Psoas muscle (tissue), 8 donors: ENCODE results near the gene DAB1. TPM values are rescaled to one million over a fixed set of nuclear protein-coding genes. Genes with fewer than 3 reads are reported as not detected.

Experiments
- ATAC-seq, 4 donors: fragments of 200-7000 bp; cut with Tn5 transposase; one replicate each; pipeline ENCODE4 v1.9.1; 2020; ENCODE audit warnings: moderate library complexity in 3 of 4, mild to moderate bottlenecking in 2 of 4
- DNase-seq, 2 donors: peaks; one replicate each; pipeline ENCODE4 v3.0.0-alpha.2; 2020
- H3K27ac ChIP-seq: fragments of 200-600 bp; one replicate; pipeline ENCODE4 v1.8.0; 2022
- H3K27me3 ChIP-seq, 3 donors: fragments of 200-600 bp in 1 of 3; one replicate each; pipeline versions ENCODE4 v1.6.1 to v1.8.0; 2013 to 2022; ENCODE audit warnings: low read length in 2 of 3, mild to moderate bottlenecking in 2 of 3, moderate library complexity in 1 of 3; ENCODE audit not compliant: insufficient read depth in 3 of 3
- H3K36me3 ChIP-seq, 2 donors: fragments of 200-600 bp in 1 of 2; one replicate each; pipeline versions ENCODE4 v1.6.1 to v1.8.0; 2013 to 2022; ENCODE audit warnings: low read depth in 1 of 2, mild to moderate bottlenecking in 1 of 2, moderate library complexity in 1 of 2; ENCODE audit not compliant: insufficient read depth in 1 of 2
- H3K4me1 ChIP-seq: fragments of 200-600 bp; one replicate; pipeline ENCODE4 v1.8.0; 2022
- H3K4me3 ChIP-seq: fragments of 200-600 bp; one replicate; pipeline ENCODE4 v1.8.0; 2022; ENCODE audit warnings: mild to moderate bottlenecking
- H3K9me3 ChIP-seq: fragments of 200-600 bp; one replicate; pipeline ENCODE4 v1.8.0; 2022
- WGBS, 3 donors: extraction: QIAGEN DNeasy Blood & Tissue Kit; methylation state at CpG; one replicate each; pipeline versions ENCODE4 v1.1.6 to v1.1.7; 2013; 5-methylcytosine and 5-hydroxymethylcytosine counted together
- intact Hi-C, 2 donors: fragments of 100-400 bp; cut with DNase I; formaldehyde crosslinking; loops; one replicate each; pipeline versions ENCODE4 v1.11.0 to v1.14.2; 2022
- polyA plus RNA-seq, 3 donors: library from polyadenylated mRNA; stranded (reverse); fragments of 200-250 nt; gene quantifications; one replicate each; pipeline ENCODE4 v1.2.3, GENCODE V29; 2013
- total RNA-seq, 4 donors: library from RNA; stranded (reverse); fragmentation: NEBNext Ultra II Directional in 2 of 4; extraction: Animal tissue kit (Norgen Biotek cat#: 25700) in 2 of 4; gene quantifications; one replicate each; pipeline versions ENCODE4 v1.2.1 to v1.2.4, GENCODE V29; 2021 to 2023
- TF ChIP-seq, protein P1 (sequence below): fragments of 200-600 bp; IDR thresholded peaks from one replicate; pipeline ENCODE4 v1.8.0; 2022; ENCODE audit warnings: antibody characterized with exemption
- donor health status: healthy with polysubstance abuse.
- donor health status: DM: no; HTN: no; CAD: no; lungs with moderate emphysema.
- donor health status: Bipolar disorder and iron deficiency.
- donor health status: healthy.
- donor health status: DM: yes; HTN: yes; CAD: no.
- donor health status: DM: no; HTN: no; CAD: no.
- donor health status: DM: no; HTN: no; CAD: no.
- donor health status: DM: yes; HTN: yes; CAD: no.

DAB1 gene
- total and polyA plus RNA-seq, 7 donors: 0.04 to 0.28 (median 0.09) TPM; not detected in 1

DNA sequence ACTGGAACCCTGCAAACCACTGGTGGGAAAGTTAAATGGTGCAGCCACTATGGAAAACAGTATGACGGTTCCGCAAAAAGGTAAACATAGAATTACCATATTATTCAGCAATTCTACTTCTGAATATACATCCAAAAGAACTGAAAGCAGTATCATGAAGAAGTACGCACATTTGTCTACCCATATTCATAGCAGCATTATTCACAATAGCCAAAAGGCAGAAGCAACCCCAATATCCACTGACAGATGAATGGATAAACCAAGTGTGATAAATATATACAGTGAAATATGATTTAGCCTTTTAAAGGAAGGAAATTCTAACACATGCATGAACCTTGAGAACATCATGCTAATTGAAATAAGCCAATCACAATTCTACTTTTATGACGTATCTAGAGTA, 39.6 kb downstream of the DAB1 start:
- Histone ChIP-seq H3K27me3 (no peaks in the 10 kb centered on the region), H3K4me1 (no peaks in the 10 kb centered on the region), H3K4me3 (no peak overlapping the region), H3K9me3 (no peaks in the 10 kb centered on the region), H3K27ac (no peak overlapping the region), H3K36me3 (no peaks in the 10 kb centered on the region)
- DNase-seq (no peak), ATAC-seq (no peak)
- WGBS, 3 donors: 78 to 92% (median 91%) methylated on average over 4 of the region's 4 CpGs
- TF ChIP-seq, protein P1, sequence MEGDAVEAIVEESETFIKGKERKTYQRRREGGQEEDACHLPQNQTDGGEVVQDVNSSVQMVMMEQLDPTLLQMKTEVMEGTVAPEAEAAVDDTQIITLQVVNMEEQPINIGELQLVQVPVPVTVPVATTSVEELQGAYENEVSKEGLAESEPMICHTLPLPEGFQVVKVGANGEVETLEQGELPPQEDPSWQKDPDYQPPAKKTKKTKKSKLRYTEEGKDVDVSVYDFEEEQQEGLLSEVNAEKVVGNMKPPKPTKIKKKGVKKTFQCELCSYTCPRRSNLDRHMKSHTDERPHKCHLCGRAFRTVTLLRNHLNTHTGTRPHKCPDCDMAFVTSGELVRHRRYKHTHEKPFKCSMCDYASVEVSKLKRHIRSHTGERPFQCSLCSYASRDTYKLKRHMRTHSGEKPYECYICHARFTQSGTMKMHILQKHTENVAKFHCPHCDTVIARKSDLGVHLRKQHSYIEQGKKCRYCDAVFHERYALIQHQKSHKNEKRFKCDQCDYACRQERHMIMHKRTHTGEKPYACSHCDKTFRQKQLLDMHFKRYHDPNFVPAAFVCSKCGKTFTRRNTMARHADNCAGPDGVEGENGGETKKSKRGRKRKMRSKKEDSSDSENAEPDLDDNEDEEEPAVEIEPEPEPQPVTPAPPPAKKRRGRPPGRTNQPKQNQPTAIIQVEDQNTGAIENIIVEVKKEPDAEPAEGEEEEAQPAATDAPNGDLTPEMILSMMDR: no peak
- intact Hi-C loops: no loop called here

DNA sequence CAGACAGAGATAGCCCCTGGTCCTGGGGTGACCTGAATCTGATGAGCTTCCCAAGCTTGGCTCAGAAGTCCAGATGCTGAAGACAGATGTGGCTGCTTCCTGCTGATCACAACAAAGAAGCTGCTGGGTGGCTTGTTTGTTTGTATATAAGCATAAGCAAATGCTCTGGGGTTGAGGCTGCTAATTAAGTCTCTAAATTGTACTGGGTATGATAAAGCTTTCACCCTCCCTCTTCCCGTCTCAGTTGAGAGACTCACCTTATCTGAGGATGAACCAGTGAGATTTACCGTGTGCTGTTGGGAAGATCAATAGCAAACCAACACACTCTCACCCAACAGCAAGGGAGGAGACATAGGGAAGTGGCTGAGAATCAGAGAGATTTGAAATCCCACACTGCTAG, 42.0 kb downstream of the DAB1 start:
- ATAC-seq: no peak
- TF ChIP-seq, protein P1: no peak

DNA sequence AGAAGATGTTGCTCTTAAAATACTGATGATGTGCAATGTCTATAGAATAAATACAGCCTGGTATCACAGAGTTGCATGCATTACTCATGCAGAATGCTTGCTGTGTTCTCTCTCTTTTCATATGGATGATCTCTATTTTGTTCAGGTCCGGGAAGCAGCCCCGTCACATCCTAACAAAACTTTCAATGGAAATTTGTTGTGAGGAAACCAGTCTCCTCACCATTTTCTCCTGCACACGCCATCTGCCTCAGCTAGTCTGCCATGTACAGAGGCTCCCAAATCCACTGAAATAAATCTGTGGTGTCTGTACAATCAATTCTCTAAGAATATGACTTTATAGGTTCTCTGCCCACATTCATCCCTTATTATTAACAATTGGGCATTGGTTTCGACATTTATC, 42.4 kb downstream of the DAB1 start:
- intact Hi-C loops: no loop called here
- no peaks in the 10 kb centered on the region for H3K4me1 ChIP-seq
- H3K9me3 ChIP-seq: no peaks in the 10 kb centered on the region
- ATAC-seq (no peak), DNase-seq (no peak)
- no peak overlapping the region for H3K4me3 ChIP-seq
- 91 to 94% (median 93%) methylated on average over 4 of the region's 4 CpGs for WGBS, 3 donors
- H3K27ac ChIP-seq: no peak overlapping the region
- TF ChIP-seq, protein P1: no peak
- no peaks in the 10 kb centered on the region for H3K27me3 ChIP-seq
- no peaks in the 10 kb centered on the region for H3K36me3 ChIP-seq

More for the DNA sequence above, 42.0 kb downstream of the DAB1 start:
- H3K4me3 ChIP-seq: no peak overlapping the region
- H3K27me3 ChIP-seq: no peaks in the 10 kb centered on the region
- 46 to 76% (median 49%) methylated on average over 2 of the region's 2 CpGs for WGBS, 3 donors
- intact Hi-C loops: no loop called here
- no peaks in the 10 kb centered on the region for H3K36me3 ChIP-seq
- no peak for DNase-seq
- H3K4me1 ChIP-seq: no peaks in the 10 kb centered on the region
- no peaks in the 10 kb centered on the region for H3K9me3 ChIP-seq
- H3K27ac ChIP-seq: no peak overlapping the region

DNA sequence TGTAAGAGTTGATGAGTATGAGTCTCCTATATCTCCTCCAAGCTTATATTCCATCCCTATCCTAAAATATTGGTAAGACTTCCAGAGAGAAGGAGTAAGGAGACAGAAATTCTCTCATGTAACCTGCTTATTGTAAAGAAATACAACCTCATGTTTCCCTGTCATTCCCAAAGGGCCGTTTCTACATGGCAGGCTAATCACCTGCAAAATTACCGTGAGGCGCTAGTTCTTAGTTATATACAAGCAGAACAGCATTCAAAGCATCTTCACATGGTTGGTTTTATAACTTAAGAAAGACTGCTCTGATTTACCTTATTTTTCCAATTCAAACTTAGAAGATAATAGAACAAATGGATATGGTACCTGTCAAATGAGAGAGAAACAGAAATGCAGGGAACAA, 42.9 kb downstream of the DAB1 start:
- no peaks in the 10 kb centered on the region for H3K9me3 ChIP-seq
- TF ChIP-seq, protein P1: no peak
- intact Hi-C loops: no loop called here
- H3K27ac ChIP-seq: no peak overlapping the region
- no peak for ATAC-seq
- WGBS, 3 donors: 84 to 88% (median 88%) methylated on average over 3 of the region's 3 CpGs
- H3K4me1 ChIP-seq: no peaks in the 10 kb centered on the region
- H3K4me3 ChIP-seq: no peak overlapping the region
- H3K36me3 ChIP-seq: no peaks in the 10 kb centered on the region
- no peak for DNase-seq
- no peaks in the 10 kb centered on the region for H3K27me3 ChIP-seq

- TF ChIP-seq, protein P1: no peak
- DNase-seq (no peak), ATAC-seq (no peak)
- no peaks in the 10 kb centered on the region for H3K27me3 ChIP-seq
- H3K27ac ChIP-seq: no peak overlapping the region
- H3K4me3 ChIP-seq: no peak overlapping the region
- no peaks in the 10 kb centered on the region for H3K4me1 ChIP-seq
- H3K9me3 ChIP-seq: no peaks in the 10 kb centered on the region
- H3K36me3 ChIP-seq: no peaks in the 10 kb centered on the region
- 27 to 40% (median 39%) methylated on average over 2 of the region's 2 CpGs for WGBS, 3 donors
- intact Hi-C loops: no loop called here
Observed at GRCh38 chr1:57378534-57378933, 45.3 kb downstream of the DAB1 start.
